PC-9 (cell line): ENCODE measurements around the gene NSD2. TPM values are rescaled to one million over a fixed set of nuclear protein-coding genes. Genes with fewer than 3 reads are reported as not detected.

Source experiments
- BruUV-seq: library from RNA; stranded (reverse); fragments of 400-500 nt; replicated peaks from 2 replicates; lab custom pipeline; 2021; lab: Mats Ljungman, UMichigan
- CTCF ChIA-PET: fragments of 300-600 bp; sonication (Branson Sonifier 250); formaldehyde crosslinking; loops from one replicate; lab custom pipeline; 2022; ENCODE audit warnings: antibody characterized with exemption; lab: Charles Lee
- POLR2A ChIA-PET: fragments of 300-600 bp; sonication (Branson Sonifier 250); formaldehyde crosslinking; loops from one replicate; lab custom pipeline; 2022; ENCODE audit warnings: antibody characterized with exemption; ENCODE audit not compliant: unreplicated experiment; lab: Charles Lee
- DNase-seq, 2 experiments: peaks; one replicate each; pipeline versions ENCODE4 v3.0.0 to v3.0.0-alpha.2; 2015 to 2022; ENCODE audit warnings: mixed read lengths in 1 of 2
- H2AFZ ChIP-seq: fragments of 200-600 bp; sonication (generic); 2 replicates; pipeline ENCODE4 v1.8.1; 2017; ENCODE audit warnings: antibody characterized with exemption
- H3F3A ChIP-seq: fragments of 200-600 bp; sonication (generic); 2 replicates; pipeline ENCODE4 v1.8.1; 2017; ENCODE audit warnings: antibody characterized with exemption, mild to moderate bottlenecking, low read depth; ENCODE audit not compliant: insufficient read depth
- H3K27ac ChIP-seq: fragments of 200-600 bp; sonication (generic); 2 replicates; pipeline ENCODE4 v1.6.1; 2016; ENCODE audit warnings: mixed run types
- H3K27me3 ChIP-seq: fragments of 200-600 bp; sonication (generic); 2 replicates; pipeline ENCODE4 v1.6.1; 2016; ENCODE audit warnings: low read depth, mixed run types; ENCODE audit not compliant: insufficient read depth
- H3K36me3 ChIP-seq: fragments of 200-600 bp; sonication (generic); 2 replicates; pipeline ENCODE4 v1.6.1; 2016; ENCODE audit warnings: low read depth, mixed run types
- H3K4me1 ChIP-seq: fragments of 200-600 bp; sonication (generic); replicated peaks from 2 replicates; pipeline ENCODE4 v1.6.1; 2016; ENCODE audit warnings: mixed run types; ENCODE audit not compliant: insufficient read depth
- H3K4me2 ChIP-seq: fragments of 200-600 bp; sonication (generic); 2 replicates; pipeline ENCODE4 v1.6.1; 2017; ENCODE audit warnings: mixed run types
- H3K4me3 ChIP-seq: fragments of 200-600 bp; sonication (generic); 2 replicates; pipeline ENCODE4 v1.6.1; 2016; ENCODE audit warnings: mixed run types
- H3K79me2 ChIP-seq: fragments of 200-600 bp; sonication (generic); 2 replicates; pipeline ENCODE4 v1.6.1; 2017; ENCODE audit warnings: low read depth, mixed run types
- H3K9me2 ChIP-seq: fragments of 200-600 bp; sonication (generic); 2 replicates; pipeline ENCODE4 v1.8.1; 2017; ENCODE audit warnings: mild to moderate bottlenecking; ENCODE audit not compliant: insufficient read depth
- H3K9me3 ChIP-seq: fragments of 200-600 bp; sonication (generic); 2 replicates; pipeline ENCODE4 v1.8.1; 2016; ENCODE audit warnings: low read depth; ENCODE audit not compliant: insufficient read depth
- H4K20me1 ChIP-seq: fragments of 200-600 bp; sonication (generic); 2 replicates; pipeline ENCODE4 v1.8.1; 2017; ENCODE audit not compliant: insufficient read depth
- CTCF ChIP-seq: fragments of 200-600 bp; sonication (generic); conservative IDR thresholded peaks from 2 replicates; pipeline ENCODE4 v1.6.1; 2017; ENCODE audit warnings: mixed run types, antibody characterized with exemption, mild to moderate bottlenecking, moderate library complexity
- EZH2 ChIP-seq: fragments of 200-600 bp; sonication (generic); IDR thresholded peaks from 2 replicates; pipeline ENCODE4 v1.8.0; 2017; ENCODE audit warnings: antibody characterized with exemption, low read depth
- intact Hi-C: fragments of 100-400 bp; cut with micrococcal nuclease; formaldehyde crosslinking; loops from one replicate; pipeline ENCODE4 v1.10.0; 2022; ENCODE audit not compliant: unreplicated experiment
- total RNA-seq: library from RNA; stranded (reverse); gene quantifications from 2 replicates; pipeline ENCODE4 v1.2.3, GENCODE V29; 2021

The NSD2 gene
- total RNA-seq, 1 experiment from 2014 or later: 176 TPM

- Histone ChIP-seq H3K9me3 (no peaks in the 10 kb centered on the region), H3K36me3 (peaks cover 8% of the 10 kb centered on the region; the same call in 1 of the 2 replicates), H3K4me2 (no peak overlapping the region), H3K4me3 (no peak overlapping the region), H3K9me2 (no peaks in the 10 kb centered on the region), H3K27me3 (no peaks in the 10 kb centered on the region), H3K4me1 (no peaks in the 10 kb centered on the region), H3F3A (no peaks in the 10 kb centered on the region), H4K20me1 (no peaks in the 10 kb centered on the region; the same call in 1 of the 2 replicates), H3K27ac (no peak overlapping the region), H3K79me2 (no peaks in the 10 kb centered on the region), H2AFZ (no peak overlapping the region)
- no peak for DNase-seq
- no peak for TF ChIP-seq EZH2
- TF ChIP-seq CTCF: no peak
- intact Hi-C loops: no loop called here
- ChIA-PET CTCF (interaction anchor here (0.7 kb wide), 1 partner anchor 174 kb away, joined by 6 read pairs; no protein-coding TSS in a partner anchor), POLR2A (no interaction called here)
- no TSS peak for BruUV-seq
These were observed 51.6 kb downstream of the NSD2 start for GRCh38 chr4:1922821-1923220.

- Histone ChIP-seq H3K4me1 (peaks cover 7% of the 10 kb centered on the region; the same call in 1 of the 2 replicates), H3K79me2 (0 out of 2 replicates have a peak, but pooled peaks cover 4% of the 10 kb centered on the region), H3K9me3 (no peaks in the 10 kb centered on the region), H3K36me3 (no peaks in the 10 kb centered on the region; the same call in 1 of the 2 replicates), H3K27ac (no peak overlapping the region), H2AFZ (no peak overlapping the region), H4K20me1 (no peaks in the 10 kb centered on the region; the same call in 1 of the 2 replicates), H3K9me2 (no peaks in the 10 kb centered on the region), H3K4me3 (no peak overlapping the region), H3F3A (no peaks in the 10 kb centered on the region), H3K4me2 (no peak overlapping the region), H3K27me3 (no peaks in the 10 kb centered on the region)
- TF ChIP-seq CTCF (no peak), EZH2 (no peak)
- ChIA-PET CTCF (interaction anchor here (0.7 to 0.9 kb wide), 2 partner anchors 15 to 242 kb away, joined by 3 to 21 read pairs; no protein-coding TSS in a partner anchor), POLR2A (no interaction called here)
- no TSS peak for BruUV-seq
- intact Hi-C loops: no loop called here
- no peak for DNase-seq
These were observed 56.5 kb downstream of the NSD2 start for GRCh38 chr4:1927675-1928074.

GRCh38 chr4:1928356-1929239 lies 57.4 kb downstream of the NSD2 start:
- Histone ChIP-seq H3K9me2 (no peaks in the 10 kb centered on the region), H3F3A (no peaks in the 10 kb centered on the region), H3K27me3 (no peaks in the 10 kb centered on the region), H3K79me2 (0 out of 2 replicates have a peak, but pooled peaks cover 4% of the 10 kb centered on the region), H3K27ac (no peak overlapping the region), H3K4me1 (peaks cover 7% of the 10 kb centered on the region; the same call in 1 of the 2 replicates), H2AFZ (no peak overlapping the region), H3K4me2 (no peak overlapping the region), H3K36me3 (no peaks in the 10 kb centered on the region; the same call in 1 of the 2 replicates), H3K9me3 (no peaks in the 10 kb centered on the region), H3K4me3 (no peak overlapping the region), H4K20me1 (no peaks in the 10 kb centered on the region; the same call in 1 of the 2 replicates)
- CTCF ChIA-PET: interaction anchor here (0.9 kb wide), 1 partner anchor 16 kb away, joined by 3 read pairs; no protein-coding TSS in a partner anchor
- no peak for DNase-seq
- intact Hi-C loops: no loop called here
- POLR2A ChIA-PET: interaction anchor here (0.5 kb wide), 1 partner anchor 16 kb away, joined by 12 read pairs; no protein-coding TSS in a partner anchor
- no TSS peak for BruUV-seq
- no peak for TF ChIP-seq CTCF
- TF ChIP-seq EZH2: no peak
